Dermis blood vessel endothelial cell (primary cell): ENCODE data around the gene SLC38A2. TPM values are rescaled to one million over a fixed set of nuclear protein-coding genes. Genes with fewer than 3 reads are reported as not detected.

Experiments
- total RNA-seq: library from RNA; depleted of rRNA; stranded (reverse); fragments of >200 nt; gene quantifications from 2 replicates; pipeline ENCODE4 v1.2.3, GENCODE V29; 2014

Gene SLC38A2
- total RNA-seq, 1 donor from 2014 or later: 745 TPM

Other genes with a start within 250 kb of the SLC38A2 start
- gene SLC38A1, start 103.7 kb downstream of the SLC38A2 start, total RNA-seq: 136 and 191 TPM in 2 replicates